Activated T-cell treated with anti-CD3 and anti-CD28 coated beads, Interleukin-2, amount 50 U/mL, for 72 hours (primary cell): ENCODE data around the gene PRKAG1. TPM values are rescaled to one million over a fixed set of nuclear protein-coding genes. Genes with fewer than 3 reads are reported as not detected.
A peak's percentile ranks its signal among the peaks of the same experiment; 100 is the strongest.

ENCODE experiments used
- ATAC-seq, 2 donors: fragments of 150-1000 bp; cut with Tn5 transposase; replicated peaks in 1 of 2; 2 replicates each; pipeline ENCODE4 v1.10.0; 2021; ENCODE audit warnings: moderate library complexity in 2 of 2, mild to moderate bottlenecking in 1 of 2
- DNase-seq, 2 donors: peaks; one replicate each; pipeline ENCODE4 v3.0.0; 2021 to 2022; ENCODE audit warnings: mixed read lengths in 1 of 2
- H3K27ac Mint-ChIP-seq: one replicate; pipeline ENCODE4 v1.8.0; 2022; ENCODE audit warnings: mild to moderate bottlenecking, moderate library complexity, mixed read lengths
- H3K27me3 Mint-ChIP-seq: one replicate; pipeline ENCODE4 v1.8.0; 2022; ENCODE audit warnings: low read depth, mixed read lengths
- H3K36me3 Mint-ChIP-seq, 2 donors: one replicate each; pipeline ENCODE4 v1.8.0; 2022; ENCODE audit warnings: mixed read lengths in 2 of 2, mild to moderate bottlenecking in 1 of 2; ENCODE audit not compliant: insufficient read depth in 2 of 2
- H3K4me1 Mint-ChIP-seq: one replicate; pipeline ENCODE4 v1.8.0; 2022; ENCODE audit warnings: low read depth, mixed read lengths
- H3K4me3 Mint-ChIP-seq, 2 donors: one replicate each; pipeline ENCODE4 v1.8.0; 2022; ENCODE audit warnings: mild to moderate bottlenecking in 2 of 2, mixed read lengths in 2 of 2, moderate library complexity in 2 of 2
- H3K9me3 Mint-ChIP-seq, 2 donors: one replicate each; pipeline ENCODE4 v1.8.0; 2022; ENCODE audit warnings: mixed read lengths in 2 of 2
- total RNA-seq, 2 donors: library from RNA; stranded (reverse); gene quantifications; one replicate each; pipeline ENCODE4 v1.2.3, GENCODE V29; 2022

PRKAG1 gene
- total RNA-seq, 2 donors from 2014 or later: 66.1 to 79.3 TPM

- H3K4me1 Mint-ChIP-seq: peaks cover 49% of the 10 kb centered on the region
- H3K27me3 Mint-ChIP-seq: peaks cover 88% of the 10 kb centered on the region
- no peak overlapping the region for H3K4me3 Mint-ChIP-seq
- ATAC-seq (no peak), DNase-seq (peak; percentile 55 to 61)
- no peak overlapping the region for H3K27ac Mint-ChIP-seq
- no peaks in the 10 kb centered on the region for H3K36me3 Mint-ChIP-seq
- no peaks in the 10 kb centered on the region for H3K9me3 Mint-ChIP-seq
These were observed 44.5 kb downstream of the PRKAG1 start for GRCh38 chr12:48973941-48974673.

GRCh38 chr12:48973531-48973930 is 45.0 kb downstream of the PRKAG1 start:
- DNase-seq: no peak
- Mint-ChIP-seq H3K27ac (no peak overlapping the region), H3K27me3 (peaks cover 88% of the 10 kb centered on the region), H3K4me1 (peaks cover 50% of the 10 kb centered on the region), H3K4me3 (no peak overlapping the region), H3K36me3 (no peaks in the 10 kb centered on the region), H3K9me3 (no peaks in the 10 kb centered on the region)
- ATAC-seq: no peak

- Mint-ChIP-seq H3K27ac (no peak overlapping the region), H3K4me3 (no peak overlapping the region), H3K27me3 (peaks cover 93% of the 10 kb centered on the region), H3K4me1 (peaks cover 54% of the 10 kb centered on the region), H3K36me3 (no peaks in the 10 kb centered on the region), H3K9me3 (no peaks in the 10 kb centered on the region)
- DNase-seq: no peak
- ATAC-seq: no peak
These were observed 45.6 kb downstream of the PRKAG1 start for GRCh38 chr12:48972952-48973483.

- ATAC-seq: peak; percentile 53 to 58
- DNase-seq: peak; percentile 64 to 76
- no peak overlapping the region for H3K27ac Mint-ChIP-seq
These were observed 46.2 kb downstream of the PRKAG1 start for GRCh38 chr12:48972213-48972951.

GRCh38 chr12:48970702-48971334 is 47.8 kb downstream of the PRKAG1 start:
- ATAC-seq (no peak), DNase-seq (no peak)
- H3K9me3 Mint-ChIP-seq: no peaks in the 10 kb centered on the region
- H3K27ac Mint-ChIP-seq: no peak overlapping the region
- H3K36me3 Mint-ChIP-seq: no peaks in the 10 kb centered on the region
- H3K4me3 Mint-ChIP-seq: peak overlapping the region; percentile 36 to 84
- H3K4me1 Mint-ChIP-seq: peaks cover 40% of the 10 kb centered on the region
- H3K27me3 Mint-ChIP-seq: peaks cover 73% of the 10 kb centered on the region

More at GRCh38 chr12:48972213-48972951, 46.2 kb downstream of the PRKAG1 start:
- Mint-ChIP-seq H3K4me3 (peak overlapping the region; percentile 84 to 88), H3K36me3 (no peaks in the 10 kb centered on the region), H3K27me3 (peaks cover 88% of the 10 kb centered on the region), H3K4me1 (peaks cover 48% of the 10 kb centered on the region), H3K9me3 (no peaks in the 10 kb centered on the region)

- Mint-ChIP-seq H3K27me3 (peaks cover 65% of the 10 kb centered on the region), H3K4me3 (peak overlapping the region; percentile 44 to 84)
- ATAC-seq: peak; percentile 42 to 45
These were observed 48.5 kb downstream of the PRKAG1 start for GRCh38 chr12:48969833-48970701.

GRCh38 chr12:48969160-48969771 is 49.3 kb downstream of the PRKAG1 start:
- no peak for DNase-seq
- H3K27ac Mint-ChIP-seq: no peak overlapping the region
- H3K27me3 Mint-ChIP-seq: peaks cover 57% of the 10 kb centered on the region
- peaks cover 45% of the 10 kb centered on the region for H3K4me1 Mint-ChIP-seq
- peak overlapping the region; percentile 44 to 62 for H3K4me3 Mint-ChIP-seq
- no peaks in the 10 kb centered on the region for H3K9me3 Mint-ChIP-seq
- no peaks in the 10 kb centered on the region for H3K36me3 Mint-ChIP-seq
- ATAC-seq: no peak

More at GRCh38 chr12:48969833-48970701, 48.5 kb downstream of the PRKAG1 start:
- Mint-ChIP-seq H3K4me1 (peaks cover 45% of the 10 kb centered on the region), H3K36me3 (no peaks in the 10 kb centered on the region), H3K27ac (no peak overlapping the region), H3K9me3 (no peaks in the 10 kb centered on the region)
- DNase-seq: peak; percentile 39 to 43

- Mint-ChIP-seq H3K27ac (no peak overlapping the region), H3K36me3 (no peaks in the 10 kb centered on the region), H3K4me3 (no peak overlapping the region), H3K9me3 (no peaks in the 10 kb centered on the region), H3K4me1 (peaks cover 45% of the 10 kb centered on the region), H3K27me3 (peaks cover 50% of the 10 kb centered on the region)
- ATAC-seq: no peak
- DNase-seq: no peak
These were observed 50.1 kb downstream of the PRKAG1 start for GRCh38 chr12:48968467-48968866.

- DNase-seq (no peak), ATAC-seq (no peak)
- Mint-ChIP-seq H3K36me3 (no peaks in the 10 kb centered on the region), H3K27me3 (peaks cover 45% of the 10 kb centered on the region), H3K27ac (no peak overlapping the region), H3K9me3 (no peaks in the 10 kb centered on the region), H3K4me1 (peaks cover 45% of the 10 kb centered on the region), H3K4me3 (no peak overlapping the region)
These were observed 50.6 kb downstream of the PRKAG1 start for GRCh38 chr12:48967991-48968390.

- no peaks in the 10 kb centered on the region for H3K36me3 Mint-ChIP-seq
- DNase-seq (no peak), ATAC-seq (no peak)
- H3K4me3 Mint-ChIP-seq: no peak overlapping the region
- H3K27ac Mint-ChIP-seq: no peak overlapping the region
- peaks cover 29% of the 10 kb centered on the region for H3K4me1 Mint-ChIP-seq
- peaks cover 29% of the 10 kb centered on the region for H3K27me3 Mint-ChIP-seq
- H3K9me3 Mint-ChIP-seq: no peaks in the 10 kb centered on the region
These were observed 52.2 kb downstream of the PRKAG1 start for GRCh38 chr12:48966177-48966895.

GRCh38 chr12:48965298-48965838 is 53.2 kb downstream of the PRKAG1 start:
- Mint-ChIP-seq H3K4me3 (no peak overlapping the region), H3K4me1 (peaks cover 21% of the 10 kb centered on the region), H3K9me3 (no peaks in the 10 kb centered on the region), H3K36me3 (no peaks in the 10 kb centered on the region), H3K27me3 (peaks cover 19% of the 10 kb centered on the region), H3K27ac (no peak overlapping the region)
- ATAC-seq (peak in 1 of 2 donors; percentile 42), DNase-seq (no peak)
